ENCODE results near the gene ACOT7.
A peak's percentile ranks its signal among the peaks of the same experiment; 100 is the strongest.

The ACOT7 gene

GRCh38 chr1:6419804-6420453 lies 26.4 kb upstream of the ACOT7 start, which contains the start of gene HES2:
HES2 (minus strand) TSS chr1:6419919; CDS start chr1:6419820, 99 bp downstream.
- H3K4me2 ChIP-seq (ENCODE audit: low read length) = no peak within 1 kb of the TSS
- H3K36me3 ChIP-seq (ENCODE audit: control insufficient read depth, low read length) = no peaks in the 10 kb centered on the region
- H3K4me1 ChIP-seq (ENCODE audit: control insufficient read depth, low read length) = no peaks in the 10 kb centered on the region
- no peaks in the 10 kb centered on the region for H3K9me3 ChIP-seq (ENCODE audit: control insufficient read depth, insufficient read depth, low read length)
- H3K27me3 ChIP-seq (ENCODE audit: control insufficient read depth, low read length) = peaks cover 50% of the 10 kb centered on the region
- no peak within 1 kb of the TSS for H3K27ac ChIP-seq (ENCODE audit: low read depth, low read length)
- no peaks in the 10 kb centered on the region for H4K20me1 ChIP-seq (ENCODE audit: control insufficient read depth, insufficient read depth, low read depth, low read length)
- TF ChIP-seq EZH2phosphoT487 (IDR thresholded peaks at IDR 0.05; ENCODE audit: borderline replicate concordance, low read length) = 0 out of 2 replicates have a peak, but pooled peaks have one; percentile 19
- no peak for TF ChIP-seq CTCF (IDR thresholded peaks at IDR 0.05; ENCODE audit: low read depth, low read length, poor library complexity, severe bottlenecking)
- H3K4me3 ChIP-seq (ENCODE audit: low read length) = no peak within 1 kb of the TSS
- no peaks in the 10 kb centered on the region for H3F3A ChIP-seq (ENCODE audit: control insufficient read depth, insufficient read depth)
- no peaks in the 10 kb centered on the region for H3K79me2 ChIP-seq (ENCODE audit: control insufficient read depth, low read length)
- H3K9me2 ChIP-seq (replicated peaks; ENCODE audit: control insufficient read depth, low read length) = no peaks in the 10 kb centered on the region

DNA sequence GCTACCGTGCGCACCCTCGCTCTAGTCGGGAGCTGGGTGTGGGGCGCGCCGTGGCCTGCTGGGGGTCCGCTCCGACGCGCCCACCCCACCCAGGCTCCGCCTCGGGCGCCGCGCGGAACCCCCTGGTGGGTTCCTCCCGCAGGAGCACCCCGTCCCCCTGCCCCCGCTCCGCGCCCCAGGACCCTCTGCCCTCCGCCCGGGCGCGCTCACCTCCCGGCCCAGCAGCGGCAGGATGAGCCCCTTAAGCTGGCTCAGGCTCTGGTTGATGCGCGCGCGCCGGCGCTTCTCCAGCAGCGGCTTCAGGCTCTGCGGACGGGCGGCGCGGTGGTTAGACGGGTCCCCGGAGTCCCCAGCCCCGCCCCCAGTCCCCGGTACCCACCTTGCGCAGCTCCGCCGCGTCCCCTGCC lies 25.8 kb upstream of the ACOT7 start:
- no peak overlapping the region for H3K4me2 ChIP-seq (ENCODE audit: low read length)
- no peaks in the 10 kb centered on the region for H3K36me3 ChIP-seq (ENCODE audit: control insufficient read depth, low read length)
- no peaks in the 10 kb centered on the region for H3K9me2 ChIP-seq (replicated peaks; ENCODE audit: control insufficient read depth, low read length)
- no peak overlapping the region for H3K4me3 ChIP-seq (ENCODE audit: low read length)
- no peaks in the 10 kb centered on the region for H3K4me1 ChIP-seq (ENCODE audit: control insufficient read depth, low read length)
- no peak overlapping the region for H3K27ac ChIP-seq (ENCODE audit: low read depth, low read length)
- H3F3A ChIP-seq (ENCODE audit: control insufficient read depth, insufficient read depth) = no peaks in the 10 kb centered on the region
- TF ChIP-seq EZH2phosphoT487 (IDR thresholded peaks at IDR 0.05; ENCODE audit: borderline replicate concordance, low read length) (no peak), CTCF (IDR thresholded peaks at IDR 0.05; ENCODE audit: low read depth, low read length, poor library complexity, severe bottlenecking) (no peak)
- no peaks in the 10 kb centered on the region for H3K9me3 ChIP-seq (ENCODE audit: control insufficient read depth, insufficient read depth, low read length)
- no peaks in the 10 kb centered on the region for H3K79me2 ChIP-seq (ENCODE audit: control insufficient read depth, low read length)
- H3K27me3 ChIP-seq (ENCODE audit: control insufficient read depth, low read length) = peaks cover 55% of the 10 kb centered on the region
- no peaks in the 10 kb centered on the region for H4K20me1 ChIP-seq (ENCODE audit: control insufficient read depth, insufficient read depth, low read depth, low read length)

DNA sequence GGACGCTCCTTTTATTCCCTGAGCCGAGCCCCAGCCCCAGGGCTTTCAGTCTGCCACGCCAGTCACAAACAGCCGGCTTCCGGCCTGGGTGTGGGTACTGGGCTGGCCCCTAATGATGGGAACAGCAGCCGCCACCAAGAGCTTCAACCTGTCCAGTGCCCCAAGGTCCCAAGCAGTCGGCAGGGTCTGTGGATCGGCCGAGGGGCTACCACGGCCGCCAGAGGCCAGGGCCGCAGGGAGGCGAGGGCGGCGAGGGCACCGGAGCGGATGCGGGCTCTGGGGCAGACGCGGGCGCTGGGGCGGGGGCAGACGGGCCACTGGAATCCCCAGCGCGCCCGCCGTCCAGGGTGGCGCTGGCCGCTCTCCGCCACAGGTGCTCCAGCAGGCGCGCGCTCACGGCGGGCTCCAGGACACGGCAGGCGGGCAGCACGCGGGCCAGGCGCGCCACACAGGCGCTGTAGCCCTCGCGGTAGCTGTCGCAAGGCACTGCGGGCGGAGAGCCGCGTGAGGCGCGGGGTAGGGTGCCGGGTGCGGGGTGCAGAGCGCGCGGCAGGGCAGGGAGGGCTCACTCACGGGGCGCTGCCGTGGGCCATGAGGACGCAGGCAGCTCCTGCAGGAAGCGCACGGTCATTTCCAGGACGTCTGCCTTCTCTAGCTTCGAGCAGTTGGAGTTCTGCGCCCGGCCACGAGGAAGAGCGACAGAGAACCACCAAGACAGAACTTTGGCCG lies 25.3 kb upstream of the ACOT7 start:
- Histone ChIP-seq H3K9me2 (replicated peaks; ENCODE audit: control insufficient read depth, low read length) (no peaks in the 10 kb centered on the region), H3K27me3 (ENCODE audit: control insufficient read depth, low read length) (peaks cover 50% of the 10 kb centered on the region), H3K4me1 (ENCODE audit: control insufficient read depth, low read length) (no peaks in the 10 kb centered on the region), H3K4me3 (ENCODE audit: low read length) (no peak overlapping the region), H3K79me2 (ENCODE audit: control insufficient read depth, low read length) (no peaks in the 10 kb centered on the region), H4K20me1 (ENCODE audit: control insufficient read depth, insufficient read depth, low read depth, low read length) (no peaks in the 10 kb centered on the region), H3K9me3 (ENCODE audit: control insufficient read depth, insufficient read depth, low read length) (no peaks in the 10 kb centered on the region), H3K4me2 (ENCODE audit: low read length) (no peak overlapping the region), H3F3A (ENCODE audit: control insufficient read depth, insufficient read depth) (no peaks in the 10 kb centered on the region), H3K27ac (ENCODE audit: low read depth, low read length) (no peak overlapping the region), H3K36me3 (ENCODE audit: control insufficient read depth, low read length) (no peaks in the 10 kb centered on the region)
- no peak for TF ChIP-seq EZH2phosphoT487 (IDR thresholded peaks at IDR 0.05; ENCODE audit: borderline replicate concordance, low read length)
- TF ChIP-seq CTCF (IDR thresholded peaks at IDR 0.05; ENCODE audit: low read depth, low read length, poor library complexity, severe bottlenecking) = no peak
